ENCODE results near the gene CBFA2T3. TPM values are rescaled to one million over a fixed set of nuclear protein-coding genes. Genes with fewer than 3 reads are reported as not detected.

Gene CBFA2T3
- total and polyA plus RNA-seq, 5 donors, result 5.6 to 8.5 (median 7.3) TPM

DNA sequence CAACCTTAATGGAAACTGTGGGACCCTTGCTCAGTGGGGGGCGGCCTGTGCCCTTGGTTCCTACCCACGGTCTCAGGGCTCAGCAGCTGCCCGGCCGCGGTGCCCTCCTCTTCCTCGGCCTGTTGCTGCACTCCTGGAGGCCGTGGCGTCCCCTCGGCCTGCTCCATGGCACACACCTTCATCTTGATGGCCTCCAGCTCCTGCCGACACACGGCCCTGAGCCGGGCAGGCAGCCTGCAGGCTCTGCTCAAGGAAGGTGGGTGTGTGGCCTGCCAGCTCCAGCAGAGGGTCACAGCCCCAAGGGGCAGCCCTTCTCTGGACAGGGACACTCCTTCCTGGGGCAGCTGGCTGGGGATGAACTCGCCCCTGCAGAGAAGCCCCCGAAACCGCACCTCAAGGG, 111.3 kb downstream of the CBFA2T3 start:
- H3K9me3 ChIP-seq (ENCODE audit: control insufficient read depth, low read length), result no peaks in the 10 kb centered on the region
- WGBS, result 83% methylated on average over 15 of the region's 15 CpGs
- H3K4me3 ChIP-seq (ENCODE audit: low read length), result no peak overlapping the region
- H3K4me1 ChIP-seq (ENCODE audit: control insufficient read depth, insufficient read depth, low read length), result no peaks in the 10 kb centered on the region
- no peak overlapping the region for H3K27ac ChIP-seq (ENCODE audit: low read length)
- DNase-seq (no peak), ATAC-seq (no peak)
- no peaks in the 10 kb centered on the region for H3K27me3 ChIP-seq (ENCODE audit: control insufficient read depth, insufficient read depth)
- intact Hi-C loops (cut with DNase I), result no loop called here

DNA sequence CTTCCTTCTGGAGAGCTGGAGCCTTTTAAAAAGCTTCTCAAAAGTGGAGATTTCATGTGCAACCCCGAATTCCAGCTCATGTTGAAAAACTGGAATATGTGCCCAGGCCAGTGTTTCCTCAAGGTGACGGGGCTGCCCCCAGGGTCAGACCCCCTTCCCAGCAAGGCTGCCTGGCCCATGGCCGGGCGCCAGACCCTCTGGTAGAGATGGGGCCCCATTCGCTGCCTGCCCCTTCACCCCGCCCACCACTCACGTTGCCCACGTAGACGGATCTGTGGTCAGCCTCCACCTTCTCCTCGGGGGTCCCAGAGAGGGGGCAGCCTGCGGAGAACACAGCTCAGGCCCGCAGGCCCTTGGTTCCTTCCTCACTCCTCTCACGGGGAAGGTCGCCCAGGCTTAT, 111.7 kb downstream of the CBFA2T3 start:
- WGBS, result 76% methylated on average over 14 of the region's 14 CpGs
- intact Hi-C loops (cut with DNase I), result no loop called here
- H3K4me3 ChIP-seq (ENCODE audit: low read length), result no peak overlapping the region
- no peak for DNase-seq
- H3K27ac ChIP-seq (ENCODE audit: low read length), result no peak overlapping the region
- ATAC-seq, result no peak
- no peaks in the 10 kb centered on the region for H3K9me3 ChIP-seq (ENCODE audit: control insufficient read depth, low read length)
- H3K27me3 ChIP-seq (ENCODE audit: control insufficient read depth, insufficient read depth), result no peaks in the 10 kb centered on the region
- H3K4me1 ChIP-seq (ENCODE audit: control insufficient read depth, insufficient read depth, low read length), result no peaks in the 10 kb centered on the region

GRCh38 chr16:88864521-88864920, 112.5 kb downstream of the CBFA2T3 start:
- peak in 1 of 2 donors; percentile 7 for ATAC-seq
- WGBS, result 81% methylated on average over 18 of the region's 18 CpGs
- intact Hi-C loops (cut with DNase I), result no loop called here

GRCh38 chr16:88864099-88864498, 112.9 kb downstream of the CBFA2T3 start:
- DNase-seq (no peak), ATAC-seq (no peak)
- Histone ChIP-seq H3K27ac (ENCODE audit: low read length) (no peak overlapping the region), H3K27me3 (ENCODE audit: control insufficient read depth, insufficient read depth) (no peaks in the 10 kb centered on the region), H3K4me3 (ENCODE audit: low read length) (no peak overlapping the region), H3K9me3 (ENCODE audit: control insufficient read depth, low read length) (no peaks in the 10 kb centered on the region), H3K4me1 (ENCODE audit: control insufficient read depth, insufficient read depth, low read length) (no peaks in the 10 kb centered on the region)
- 81% methylated on average over 15 of the region's 15 CpGs for WGBS
- intact Hi-C loops (cut with DNase I), result no loop called here

More at GRCh38 chr16:88864521-88864920, 112.5 kb downstream of the CBFA2T3 start:
- Histone ChIP-seq H3K4me3 (ENCODE audit: low read length) (no peak overlapping the region), H3K27ac (ENCODE audit: low read length) (no peak overlapping the region), H3K9me3 (ENCODE audit: control insufficient read depth, low read length) (no peaks in the 10 kb centered on the region), H3K27me3 (ENCODE audit: control insufficient read depth, insufficient read depth) (no peaks in the 10 kb centered on the region), H3K4me1 (ENCODE audit: control insufficient read depth, insufficient read depth, low read length) (no peaks in the 10 kb centered on the region)
- no peak for DNase-seq

DNA sequence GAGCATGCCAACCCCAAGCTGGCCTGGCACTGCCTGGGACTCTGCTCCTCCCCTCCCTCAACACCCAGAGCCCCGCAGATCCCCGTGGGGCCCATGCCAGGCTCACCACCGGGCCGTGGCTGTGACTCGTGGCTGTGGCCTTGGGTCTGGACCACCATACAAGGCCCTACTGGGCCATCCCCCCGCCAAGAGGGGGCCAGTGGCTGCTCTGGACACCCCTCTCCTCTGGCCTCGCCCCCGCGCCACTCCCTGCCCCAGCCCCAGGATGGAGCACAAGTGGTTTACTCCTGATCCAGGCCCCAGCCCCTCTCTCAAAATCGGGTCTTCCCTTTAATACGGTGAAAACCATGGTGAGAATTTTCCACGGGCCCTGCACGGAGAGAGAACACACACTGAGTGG, 113.6 kb downstream of the CBFA2T3 start:
- intact Hi-C loops (cut with DNase I), result no loop called here
- WGBS, result 88% methylated on average over 13 of the region's 13 CpGs
- DNase-seq (peak in 1 of 3 donors; percentile 60), ATAC-seq (no peak)
- Histone ChIP-seq H3K4me3 (ENCODE audit: low read length) (no peak overlapping the region), H3K4me1 (ENCODE audit: control insufficient read depth, insufficient read depth, low read length) (no peaks in the 10 kb centered on the region), H3K27ac (ENCODE audit: low read length) (no peak overlapping the region), H3K9me3 (ENCODE audit: control insufficient read depth, low read length) (no peaks in the 10 kb centered on the region), H3K27me3 (ENCODE audit: control insufficient read depth, insufficient read depth) (no peaks in the 10 kb centered on the region)

- Histone ChIP-seq H3K9me3 (ENCODE audit: control insufficient read depth, low read length) (no peaks in the 10 kb centered on the region), H3K27ac (ENCODE audit: low read length) (no peak overlapping the region), H3K4me3 (ENCODE audit: low read length) (no peak overlapping the region), H3K27me3 (ENCODE audit: control insufficient read depth, insufficient read depth) (no peaks in the 10 kb centered on the region), H3K4me1 (ENCODE audit: control insufficient read depth, insufficient read depth, low read length) (peaks cover 3% of the 10 kb centered on the region)
- ATAC-seq, result no peak
- DNase-seq, result no peak
- intact Hi-C loops (cut with DNase I), result no loop called here
- 90% methylated on average over 25 of the region's 25 CpGs for WGBS
Observed at GRCh38 chr16:88862968-88863367, 114.0 kb downstream of the CBFA2T3 start.

GRCh38 chr16:88861359-88861758, 115.6 kb downstream of the CBFA2T3 start:
- Histone ChIP-seq H3K9me3 (ENCODE audit: control insufficient read depth, low read length) (no peaks in the 10 kb centered on the region), H3K27ac (ENCODE audit: low read length) (no peak overlapping the region), H3K4me1 (ENCODE audit: control insufficient read depth, insufficient read depth, low read length) (peaks cover 5% of the 10 kb centered on the region), H3K27me3 (ENCODE audit: control insufficient read depth, insufficient read depth) (no peaks in the 10 kb centered on the region), H3K4me3 (ENCODE audit: low read length) (no peak overlapping the region)
- peak in 1 of 3 donors; percentile 53 for DNase-seq
- intact Hi-C loops (cut with DNase I), result no loop called here
- ATAC-seq, result no peak
- WGBS, result 94% methylated on average over 19 of the region's 19 CpGs

- no peak for DNase-seq
- Histone ChIP-seq H3K9me3 (ENCODE audit: control insufficient read depth, low read length) (no peaks in the 10 kb centered on the region), H3K4me3 (ENCODE audit: low read length) (no peak overlapping the region), H3K4me1 (ENCODE audit: control insufficient read depth, insufficient read depth, low read length) (peaks cover 5% of the 10 kb centered on the region), H3K27ac (ENCODE audit: low read length) (no peak overlapping the region), H3K27me3 (ENCODE audit: control insufficient read depth, insufficient read depth) (no peaks in the 10 kb centered on the region)
- intact Hi-C loops (cut with DNase I), result no loop called here
- no peak for ATAC-seq
- WGBS, result 91% methylated on average over 20 of the region's 20 CpGs
Observed at GRCh38 chr16:88859381-88860091, 117.5 kb downstream of the CBFA2T3 start.

DNA sequence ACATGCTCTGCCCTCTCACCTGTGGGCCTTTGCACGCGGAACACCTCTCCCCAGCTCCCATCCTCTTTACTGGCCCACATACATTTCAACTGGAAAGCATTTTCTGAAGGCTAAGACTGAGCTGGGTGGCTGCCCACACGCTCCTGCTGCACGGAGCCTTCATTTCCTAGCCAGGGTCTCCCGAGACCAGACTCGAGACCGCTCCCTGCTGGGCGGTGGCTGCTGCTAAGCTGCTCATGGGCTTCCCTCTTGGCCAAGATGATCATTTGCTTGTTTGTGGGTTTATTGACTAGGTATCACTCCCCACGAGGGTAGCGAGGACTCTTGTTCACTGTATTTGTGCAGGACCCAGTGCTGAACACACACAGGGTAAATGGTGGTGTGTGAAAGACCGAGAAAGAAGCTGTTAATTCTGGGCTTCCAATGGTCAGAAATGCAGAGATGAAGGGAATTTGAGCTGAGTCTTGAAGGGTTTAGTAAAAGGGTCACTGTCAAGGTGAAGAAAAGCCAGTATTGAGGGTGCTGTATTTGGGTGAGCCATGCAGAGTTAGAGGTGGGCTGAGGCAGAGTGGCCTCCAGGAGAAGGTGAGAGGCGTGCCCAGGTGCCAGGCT, 119.2 kb downstream of the CBFA2T3 start:
- peak; percentile 80 to 94 (median 90) for DNase-seq
- peak overlapping the region; percentile 58 for H3K27ac ChIP-seq (ENCODE audit: low read length)
- no peaks in the 10 kb centered on the region for H3K9me3 ChIP-seq (ENCODE audit: control insufficient read depth, low read length)
- ATAC-seq, result peak; percentile 69 to 70
- H3K4me3 ChIP-seq (ENCODE audit: low read length), result peak overlapping the region; percentile 78
- WGBS, result 16% methylated on average over 12 of the region's 12 CpGs
- H3K4me1 ChIP-seq (ENCODE audit: control insufficient read depth, insufficient read depth, low read length), result peaks cover 5% of the 10 kb centered on the region
- intact Hi-C loops (cut with DNase I), result no loop called here
- no peaks in the 10 kb centered on the region for H3K27me3 ChIP-seq (ENCODE audit: control insufficient read depth, insufficient read depth)

DNA sequence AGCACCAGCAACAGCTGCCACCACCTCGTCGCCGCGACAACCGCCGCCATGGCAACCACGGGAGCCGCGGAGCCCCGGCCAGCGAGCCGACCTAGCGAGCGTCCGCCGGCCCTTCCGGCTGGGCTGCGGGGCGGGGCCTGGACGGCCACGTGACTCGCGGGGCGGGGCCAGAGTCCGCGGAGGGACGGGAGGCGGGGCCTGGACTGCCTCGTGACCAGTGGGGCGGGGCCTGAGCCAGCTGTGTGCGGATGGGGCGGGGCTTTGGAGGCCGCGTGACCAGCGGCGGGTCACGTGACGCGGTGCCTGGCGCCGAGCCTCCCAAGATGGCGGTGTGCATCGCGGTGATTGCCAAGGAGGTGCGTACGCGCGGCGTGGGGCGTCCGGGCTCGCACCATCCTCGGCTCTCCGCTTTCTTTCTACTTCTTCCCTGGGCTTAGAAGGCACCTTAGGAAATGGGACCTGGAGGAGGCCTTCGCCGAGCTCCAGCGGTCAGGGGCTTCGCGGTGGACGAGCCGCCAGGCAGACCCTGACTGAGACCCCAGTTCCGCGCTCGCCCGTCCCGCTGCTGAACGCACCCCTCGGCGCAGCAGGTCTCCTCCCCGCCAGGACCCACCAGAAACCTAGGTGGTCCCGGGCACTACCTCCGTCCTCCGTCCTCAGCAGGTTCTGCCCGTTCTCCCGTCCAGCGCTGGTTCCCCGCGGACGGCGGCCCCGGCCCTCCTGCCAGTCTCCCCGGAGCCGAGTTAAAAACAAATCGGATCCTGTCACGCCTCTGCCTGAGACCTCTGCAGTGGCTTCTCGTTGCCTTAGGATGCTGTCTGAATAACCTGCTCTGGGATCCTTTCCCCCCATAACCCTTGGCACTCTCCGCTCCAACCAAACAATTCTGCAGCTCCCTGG, 119.9 kb downstream of the CBFA2T3 start, which contains the start of the genes GALNS and TRAPPC2L:
TSS of gene GALNS (minus strand) at position 120 of the 900 bp plus-strand sequence. CDS start at position 50, 70 bp downstream.
TSS of gene TRAPPC2L (plus strand) at position 300 of the 900 bp plus-strand sequence. CDS start at position 324, 24 bp downstream.
- ATAC-seq, result peak; percentile 97
- Histone ChIP-seq H3K27me3 (ENCODE audit: control insufficient read depth, insufficient read depth) (no peaks in the 10 kb centered on the region), H3K9me3 (ENCODE audit: control insufficient read depth, low read length) (no peaks in the 10 kb centered on the region), H3K4me1 (ENCODE audit: control insufficient read depth, insufficient read depth, low read length) (peaks cover 5% of the 10 kb centered on the region), H3K27ac (ENCODE audit: low read length) (peak within 1 kb of the TSS; percentile 58), H3K4me3 (ENCODE audit: low read length) (peak within 1 kb of the TSS; percentile 78)
- under 1% methylated on average over 87 of the region's 87 CpGs for WGBS
- peak; percentile 99 to 100 (median 100) for DNase-seq
- intact Hi-C loops (cut with DNase I), result no loop called here
